GM18502 (cell line): ENCODE data around the gene PFKFB3.
A peak's percentile ranks its signal among the peaks of the same experiment; 100 is the strongest.

Experiments
- ATAC-seq: cut with Tn5 transposase; IDR thresholded peaks from one replicate; pipeline ENCODE4 v1.9.1; 2021; ENCODE audit warnings: mild to moderate bottlenecking; ENCODE audit not compliant: unreplicated experiment, poor library complexity

Gene PFKFB3

DNA sequence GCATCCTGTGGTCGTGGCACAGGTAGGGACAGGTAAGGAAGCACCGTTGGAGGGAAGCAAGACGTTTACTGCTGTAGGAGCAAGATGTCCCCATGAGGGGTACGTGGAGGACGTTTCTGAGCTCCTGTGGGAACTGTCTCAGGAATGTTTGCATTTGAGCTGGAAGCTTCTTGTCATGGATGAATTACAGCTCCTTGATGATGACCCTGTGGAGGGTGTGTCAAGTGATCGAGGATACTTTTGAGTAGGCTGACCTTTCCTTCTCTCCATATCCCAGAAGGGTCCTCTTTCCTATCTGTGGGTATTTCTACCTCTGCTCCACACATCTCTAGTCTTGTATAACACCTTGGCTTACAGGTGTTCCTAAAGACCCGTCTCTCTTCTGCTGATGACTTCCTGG lies 94.8 kb downstream of the PFKFB3 start:
- ATAC-seq: no peak

DNA sequence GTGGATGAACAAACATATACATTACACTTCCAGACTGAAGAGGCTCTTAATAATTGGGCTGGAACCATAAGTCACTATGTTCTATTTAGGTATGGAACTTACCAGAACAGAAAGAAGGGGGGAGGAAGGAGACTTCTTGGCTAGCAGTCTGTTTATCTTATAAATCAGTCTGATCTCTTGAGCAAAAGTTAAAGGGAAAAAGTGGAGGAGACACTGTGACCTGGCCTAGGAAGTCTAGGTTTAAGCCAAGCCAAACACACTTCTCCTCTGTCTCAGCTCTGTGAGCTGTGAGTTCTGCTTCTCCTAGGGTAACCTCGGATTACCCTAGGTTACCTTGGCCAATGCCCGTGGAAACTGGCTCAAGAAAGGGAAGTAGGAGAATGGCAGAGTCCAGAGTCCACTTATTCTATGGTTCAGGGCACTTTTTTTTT lies 95.2 kb downstream of the PFKFB3 start:
- ATAC-seq: no peak

DNA sequence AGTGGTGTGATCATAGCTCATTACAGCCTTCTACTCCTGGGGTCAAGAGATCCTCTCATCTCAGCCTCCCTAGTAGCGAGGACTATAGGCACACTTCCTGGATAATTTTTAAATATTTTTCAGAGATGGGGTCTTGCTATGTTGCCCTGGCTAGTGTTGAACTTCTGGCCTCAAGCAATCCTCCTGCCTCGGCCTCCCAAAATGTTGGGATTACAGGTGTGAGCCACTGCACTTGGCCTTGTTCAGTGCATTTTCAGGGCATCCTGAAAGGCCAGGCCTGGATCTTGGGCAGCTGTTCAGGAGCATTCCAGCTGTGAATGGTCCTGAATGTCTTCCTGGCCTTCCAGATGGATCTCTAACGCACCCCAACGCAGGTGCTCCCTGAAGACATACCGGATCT lies 95.7 kb downstream of the PFKFB3 start:
- ATAC-seq: no peak

DNA sequence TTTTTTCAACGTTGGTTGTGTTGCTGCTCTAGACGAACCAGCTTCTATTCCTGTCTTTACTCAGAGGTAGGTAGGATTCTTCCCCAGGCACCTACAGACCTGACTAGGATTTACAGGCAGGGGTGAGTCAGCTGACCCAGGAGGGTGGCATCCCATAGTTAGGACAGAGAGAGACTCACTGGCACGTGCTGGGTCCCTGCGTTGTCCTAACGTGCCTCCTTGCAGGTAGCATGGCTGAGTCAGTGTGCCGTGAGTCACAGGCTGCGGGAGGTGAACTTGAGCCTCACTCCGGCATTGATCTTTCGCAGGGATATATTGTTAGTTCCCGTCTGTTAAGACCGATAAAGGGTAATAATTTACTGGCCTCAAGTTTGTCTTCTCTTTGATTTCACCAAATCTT lies 96.5 kb downstream of the PFKFB3 start:
- ATAC-seq: no peak

DNA sequence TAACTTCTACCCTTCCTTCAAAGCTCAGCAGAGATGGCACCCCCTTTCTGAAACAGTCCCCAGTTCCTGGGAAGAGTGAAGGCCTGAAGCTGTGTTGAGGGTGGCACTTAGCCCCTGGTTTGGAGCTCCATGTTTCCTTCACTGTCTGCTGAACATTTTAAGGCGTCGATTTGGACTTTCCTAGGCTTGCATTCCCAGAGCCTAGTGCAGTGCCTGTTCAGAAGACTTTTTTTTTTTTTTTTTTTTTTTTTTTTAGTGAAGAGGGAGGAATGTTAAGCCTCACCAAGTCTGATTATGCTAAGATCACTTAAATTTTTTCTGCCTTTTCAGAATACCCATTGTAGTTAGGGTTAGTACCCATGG lies 97.0 kb downstream of the PFKFB3 start:
- no peak for ATAC-seq

DNA sequence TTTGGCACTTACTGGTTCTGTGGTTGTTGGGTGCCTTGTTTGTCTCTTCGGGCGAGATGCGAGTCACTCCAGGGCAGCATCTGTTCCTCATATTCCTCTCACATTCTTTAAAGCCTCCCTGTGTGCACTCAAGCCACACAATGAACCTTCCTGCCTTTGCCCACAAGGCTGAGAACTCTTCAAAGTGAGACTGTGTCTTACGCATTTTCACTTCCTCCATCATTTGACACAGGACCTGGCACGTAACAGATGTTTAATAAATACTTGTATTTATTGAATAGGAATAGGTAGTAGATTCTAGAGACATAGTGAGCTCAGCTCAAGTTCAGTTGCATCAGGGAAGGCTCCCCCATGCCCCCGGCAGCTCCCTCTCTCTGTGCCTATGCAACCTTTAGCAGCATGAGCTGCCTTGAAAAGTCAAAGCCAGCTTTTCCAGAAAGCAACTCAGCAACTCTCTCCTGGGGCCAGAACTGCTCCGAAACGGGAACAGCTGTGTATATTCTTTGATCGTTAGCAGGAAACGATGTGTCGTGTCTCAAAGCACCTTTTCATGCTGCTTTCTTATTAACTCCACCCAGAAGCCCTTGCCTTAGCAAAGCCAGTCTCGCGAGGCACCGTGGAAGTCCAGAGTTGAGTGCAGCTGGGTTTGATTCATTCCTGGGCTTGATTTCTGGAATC lies 97.5 kb downstream of the PFKFB3 start:
- peak; percentile 87 for ATAC-seq

DNA sequence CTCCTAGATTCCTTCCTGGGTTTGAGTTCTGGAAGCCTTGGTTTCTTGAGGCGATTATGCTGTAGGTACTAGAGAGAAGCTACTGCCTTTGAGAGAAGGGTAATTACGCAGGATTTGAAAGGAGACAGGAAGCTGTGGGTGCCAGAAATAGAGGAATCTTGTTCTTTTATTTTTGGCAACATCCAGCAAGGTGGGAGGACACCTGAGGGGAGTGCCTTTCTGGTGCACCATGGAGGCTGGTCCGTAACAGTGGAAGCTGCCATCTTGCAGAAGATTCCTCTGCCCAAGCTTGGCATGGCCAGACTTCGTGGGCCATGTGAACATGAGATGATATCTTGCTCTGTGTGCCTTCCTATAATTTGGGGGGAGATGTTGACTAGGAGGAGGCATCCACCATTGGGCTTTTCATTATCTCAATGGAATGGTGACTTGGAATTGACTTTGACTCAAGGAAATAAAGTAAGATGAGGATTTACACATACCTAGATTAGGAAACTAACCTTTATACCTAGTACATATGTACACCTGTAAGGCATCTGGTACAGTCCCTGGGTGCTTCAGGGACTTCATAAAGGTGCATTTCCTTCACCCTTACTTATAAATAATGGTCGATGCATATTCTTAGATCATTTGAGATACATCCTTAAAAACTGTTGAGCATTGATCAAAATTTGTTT lies 98.2 kb downstream of the PFKFB3 start:
- no peak for ATAC-seq

DNA sequence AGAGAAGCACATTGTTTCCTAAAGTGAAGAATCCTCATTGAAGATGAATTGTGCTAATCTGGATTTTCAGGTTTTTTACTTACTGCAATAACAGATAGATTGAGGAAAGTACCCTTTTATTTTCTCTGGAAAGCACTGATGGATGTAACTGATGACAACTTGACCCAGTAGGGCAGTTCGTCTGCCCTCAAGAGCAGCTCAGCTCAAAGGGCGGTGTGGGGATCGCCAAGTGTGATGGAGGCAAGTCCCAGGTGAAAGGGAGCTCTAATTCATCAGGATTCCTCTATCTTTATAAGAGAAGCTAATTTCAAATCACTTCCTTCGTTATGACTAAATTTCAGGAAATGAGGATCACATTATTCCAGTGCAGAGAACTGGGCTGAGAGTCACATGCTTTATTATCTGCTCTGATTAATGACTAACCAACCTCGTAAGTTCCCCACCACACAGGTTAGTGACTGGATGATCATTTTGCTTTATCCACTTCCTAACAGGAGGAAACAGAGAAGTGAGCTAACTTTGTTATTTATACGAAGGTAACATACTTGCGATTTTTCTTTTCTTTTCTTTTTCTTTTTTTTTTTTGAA lies 98.8 kb downstream of the PFKFB3 start:
- ATAC-seq: no peak
